Upper lobe of left lung (tissue), 6 donors: ENCODE data around the gene EMD. TPM values are rescaled to one million over a fixed set of nuclear protein-coding genes. Genes with fewer than 3 reads are reported as not detected.

ENCODE experiments used
- ATAC-seq, 2 donors: fragments of 200-7000 bp; cut with Tn5 transposase; one replicate each; pipeline ENCODE4 v1.9.1; 2022; ENCODE audit warnings: mild to moderate bottlenecking in 2 of 2, moderate library complexity in 2 of 2; ENCODE audit not compliant: low FRiP score in 2 of 2
- DNase-seq, 2 donors: peaks; one replicate each; pipeline ENCODE4 v3.0.0-alpha.2; 2019 to 2020
- H3K27ac ChIP-seq, 4 donors: fragments of 200-600 bp; sonication (generic); one replicate each; pipeline ENCODE4 v1.5.1; 2016 to 2019
- H3K27me3 ChIP-seq, 4 donors: fragments of 200-600 bp; sonication (generic); one replicate each; pipeline ENCODE4 v1.5.1; 2017 to 2019
- H3K36me3 ChIP-seq, 4 donors: fragments of 200-600 bp; sonication (generic); one replicate each; pipeline ENCODE4 v1.5.1; 2016 to 2019
- H3K4me1 ChIP-seq, 4 donors: fragments of 200-600 bp; sonication (generic); one replicate each; pipeline ENCODE4 v1.5.1; 2018 to 2019
- H3K4me3 ChIP-seq, 4 donors: fragments of 200-600 bp; sonication (generic); one replicate each; pipeline ENCODE4 v1.5.1; 2017 to 2019; ENCODE audit warnings: mild to moderate bottlenecking in 2 of 4, moderate library complexity in 1 of 4
- H3K9me3 ChIP-seq, 4 donors: fragments of 200-600 bp; sonication (generic); one replicate each; pipeline ENCODE4 v1.5.1; 2018 to 2019
- EP300 ChIP-seq, 4 donors: sonication (generic); formaldehyde crosslinking; IDR thresholded peaks; one replicate each; pipeline ENCODE4 v1.5.1; 2017; ENCODE audit warnings: antibody characterized with exemption in 4 of 4, control low read depth in 2 of 4
- POLR2A ChIP-seq, 4 donors: fragments of 450-650 bp; IDR thresholded peaks; one replicate each; pipeline ENCODE4 v1.5.1; 2016 to 2017; ENCODE audit warnings: antibody characterized with exemption in 4 of 4, mild to moderate bottlenecking in 2 of 4
- POLR2AphosphoS5 ChIP-seq, 2 donors: sonication (generic); formaldehyde crosslinking; IDR thresholded peaks; one replicate each; pipeline ENCODE4 v1.5.1; 2017; ENCODE audit warnings: antibody characterized with exemption in 2 of 2
- WGBS, 2 donors: methylation state at CpG; one replicate each; pipeline ENCODE4 v1.1.5; 2017 to 2018; 5-methylcytosine and 5-hydroxymethylcytosine counted together
- total RNA-seq, 6 donors: library from RNA; depleted of rRNA in 4 of 6; stranded (reverse); fragments of >200 nt in 4 of 6; gene quantifications; one replicate each; pipeline versions ENCODE4 v1.1.0 to v1.2.1, GENCODE V29; 2016 to 2021
- TF ChIP-seq, protein P1 (sequence below), 6 experiments: fragments of 450-650 bp in 4 of 6; fragments of 200-600 bp in 2 of 6; sonication (generic) in 2 of 6; IDR thresholded peaks; one replicate each; pipeline ENCODE4 v1.5.1; 2016 to 2019; ENCODE audit warnings: antibody characterized with exemption in 6 of 6
- donor health status: DM: no; HTN: no; CAD: no; lungs with moderate emphysema.
- donor health status: DM: no; HTN: yes; CAD: no; lungs with severe emphysema.

Gene EMD
- total RNA-seq: 10 to 100 TPM; 42.3 to 60.8 (median 53.6) TPM

DNA sequence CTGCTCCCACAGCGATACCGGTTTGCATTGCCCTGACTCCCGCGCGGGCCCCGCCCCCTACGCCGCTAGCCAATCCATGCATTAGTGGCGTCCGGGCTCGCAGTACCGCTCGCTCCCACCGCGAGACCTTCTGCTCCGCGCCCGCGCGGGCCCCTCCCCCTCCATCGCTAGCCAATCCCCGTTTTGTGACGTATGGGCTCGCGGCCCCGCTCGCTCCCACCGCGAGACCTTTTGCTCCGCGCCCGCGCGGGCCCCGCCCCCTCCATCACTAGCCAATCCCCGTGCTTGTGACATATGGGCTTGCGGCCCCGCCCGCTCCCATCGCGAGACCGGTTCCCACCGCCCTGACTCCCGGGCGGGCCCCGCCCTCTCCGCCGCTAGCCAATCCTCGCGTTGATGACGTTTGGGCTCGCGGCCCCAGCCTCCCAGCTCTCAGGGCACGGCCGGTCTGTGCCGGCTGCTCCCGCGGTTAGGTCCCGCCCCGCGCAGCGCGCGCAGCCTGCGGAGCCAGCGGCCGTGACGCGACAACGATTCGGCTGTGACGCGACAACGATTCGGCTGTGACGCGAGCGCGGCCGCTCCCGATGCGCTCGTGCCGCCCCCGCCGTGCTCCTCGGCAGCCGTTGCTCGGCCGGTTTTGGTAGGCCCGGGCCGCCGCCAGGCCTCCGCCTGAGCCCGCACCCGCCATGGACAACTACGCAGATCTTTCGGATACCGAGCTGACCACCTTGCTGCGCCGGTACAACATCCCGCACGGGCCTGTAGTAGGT is at the start of gene EMD:
Gene EMD, plus strand, starts transcription at position 497 of the 770 bp plus-strand sequence. Its CDS starts 190 bp downstream, at position 687.
- peak within 1 kb of the TSS; percentile 50 to 77 (median 69) for H3K4me3 ChIP-seq
- DNase-seq: peak; percentile 97 to 99
- peak within 1 kb of the TSS; percentile 97 to 98 (median 97) for H3K27ac ChIP-seq
- ATAC-seq: peak; percentile 94 to 96
- peaks cover 5 to 18% (median 13%) of the 10 kb centered on the region in 4 donors for H3K4me1 ChIP-seq
- peaks cover 0 to 13% (median 0%) of the 10 kb centered on the region in 4 donors for H3K9me3 ChIP-seq
- peaks cover 0 to 4% (median 0%) of the 10 kb centered on the region in 4 donors for H3K36me3 ChIP-seq
- peaks cover 0 to 5% (median 0%) of the 10 kb centered on the region in 4 donors for H3K27me3 ChIP-seq
- 0 to 55% methylated on average over 9 to 103 of the region's 103 CpGs for WGBS, 2 donors
- TF ChIP-seq POLR2A (IDR thresholded peaks at IDR 0.05): peak in 3 of 4 donors; percentile 67 to 92 (median 85)
- peak in 1 of 4 donors; percentile 23 for TF ChIP-seq EP300 (IDR thresholded peaks at IDR 0.05)
- TF ChIP-seq, protein P1, sequence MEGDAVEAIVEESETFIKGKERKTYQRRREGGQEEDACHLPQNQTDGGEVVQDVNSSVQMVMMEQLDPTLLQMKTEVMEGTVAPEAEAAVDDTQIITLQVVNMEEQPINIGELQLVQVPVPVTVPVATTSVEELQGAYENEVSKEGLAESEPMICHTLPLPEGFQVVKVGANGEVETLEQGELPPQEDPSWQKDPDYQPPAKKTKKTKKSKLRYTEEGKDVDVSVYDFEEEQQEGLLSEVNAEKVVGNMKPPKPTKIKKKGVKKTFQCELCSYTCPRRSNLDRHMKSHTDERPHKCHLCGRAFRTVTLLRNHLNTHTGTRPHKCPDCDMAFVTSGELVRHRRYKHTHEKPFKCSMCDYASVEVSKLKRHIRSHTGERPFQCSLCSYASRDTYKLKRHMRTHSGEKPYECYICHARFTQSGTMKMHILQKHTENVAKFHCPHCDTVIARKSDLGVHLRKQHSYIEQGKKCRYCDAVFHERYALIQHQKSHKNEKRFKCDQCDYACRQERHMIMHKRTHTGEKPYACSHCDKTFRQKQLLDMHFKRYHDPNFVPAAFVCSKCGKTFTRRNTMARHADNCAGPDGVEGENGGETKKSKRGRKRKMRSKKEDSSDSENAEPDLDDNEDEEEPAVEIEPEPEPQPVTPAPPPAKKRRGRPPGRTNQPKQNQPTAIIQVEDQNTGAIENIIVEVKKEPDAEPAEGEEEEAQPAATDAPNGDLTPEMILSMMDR (IDR thresholded peaks at IDR 0.05): peak in 4 of 6 experiments; percentile 21 to 50 (median 46)
- TF ChIP-seq POLR2AphosphoS5 (IDR thresholded peaks at IDR 0.05): peak; percentile 81 to 86

DNA sequence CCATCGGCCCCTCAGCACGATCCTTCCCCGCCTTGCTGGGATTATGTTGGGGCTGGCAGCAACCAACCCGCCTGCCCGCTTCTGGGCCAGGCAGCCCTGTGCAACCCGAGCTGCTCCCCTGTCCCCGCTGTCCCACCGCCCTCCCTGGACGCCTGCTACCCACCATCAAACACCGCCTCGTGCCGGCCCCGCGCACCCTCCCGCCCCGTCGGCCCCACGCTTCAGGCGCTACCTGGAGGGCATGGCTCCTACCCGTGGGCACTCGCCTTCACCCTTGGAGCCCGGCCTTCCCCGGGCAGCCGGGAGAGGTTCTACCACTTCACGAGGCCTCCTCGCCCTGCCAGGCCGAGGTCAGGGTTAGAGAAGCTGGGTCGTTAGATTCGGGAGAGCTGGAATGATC is 46.5 kb upstream of the EMD start:
- TF ChIP-seq, protein P1 (IDR thresholded peaks at IDR 0.05): no peak
- no peak for TF ChIP-seq POLR2AphosphoS5 (IDR thresholded peaks at IDR 0.05)
- no peak for TF ChIP-seq POLR2A (IDR thresholded peaks at IDR 0.05)
- TF ChIP-seq EP300 (IDR thresholded peaks at IDR 0.05): no peak

DNA sequence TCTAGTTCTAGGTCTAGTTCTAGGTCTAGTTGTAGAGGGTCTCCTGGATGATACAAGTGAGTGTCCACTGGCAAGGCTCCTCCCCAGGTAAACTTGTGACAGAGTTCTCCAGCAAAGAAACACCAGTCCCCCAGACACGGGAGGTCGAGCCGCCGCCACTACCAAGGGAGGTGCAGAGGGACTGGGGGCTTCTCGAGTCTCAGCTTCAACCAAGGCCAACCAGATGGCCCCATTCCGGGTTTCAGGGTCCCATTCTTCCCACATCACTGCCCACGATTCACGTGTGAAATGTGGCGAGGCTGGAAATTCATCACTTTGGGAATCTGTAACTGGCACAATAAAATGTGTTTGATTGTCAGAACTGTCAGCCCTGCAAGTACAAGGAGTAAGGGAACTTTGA is 46.0 kb upstream of the EMD start:
- Histone ChIP-seq H3K4me3 (no peak overlapping the region), H3K9me3 (no peaks in the 10 kb centered on the region), H3K4me1 (no peaks in the 10 kb centered on the region), H3K27me3 (no peaks in the 10 kb centered on the region), H3K27ac (no peak overlapping the region), H3K36me3 (no peaks in the 10 kb centered on the region)
- DNase-seq: no peak
- WGBS, 2 donors: 91% methylated on average over 9 of the region's 9 CpGs; no CpG with 5 or more reads in 1 of the 2 donors
- no peak for ATAC-seq
- TF ChIP-seq EP300 (IDR thresholded peaks at IDR 0.05) (no peak), POLR2AphosphoS5 (IDR thresholded peaks at IDR 0.05) (no peak), POLR2A (IDR thresholded peaks at IDR 0.05) (no peak)
- TF ChIP-seq, protein P1 (IDR thresholded peaks at IDR 0.05): no peak

More for the DNA sequence above, 46.5 kb upstream of the EMD start:
- H3K27me3 ChIP-seq: no peaks in the 10 kb centered on the region
- no peak overlapping the region for H3K4me3 ChIP-seq
- no peaks in the 10 kb centered on the region for H3K36me3 ChIP-seq
- peaks cover 0 to under 1% (median 0%) of the 10 kb centered on the region in 4 donors for H3K4me1 ChIP-seq
- 90 to 96% methylated on average over 22 to 26 of the region's 29 CpGs for WGBS, 2 donors
- ATAC-seq: no peak
- no peaks in the 10 kb centered on the region for H3K9me3 ChIP-seq
- DNase-seq: peak in 1 of 2 donors; percentile 68
- no peak overlapping the region for H3K27ac ChIP-seq

DNA sequence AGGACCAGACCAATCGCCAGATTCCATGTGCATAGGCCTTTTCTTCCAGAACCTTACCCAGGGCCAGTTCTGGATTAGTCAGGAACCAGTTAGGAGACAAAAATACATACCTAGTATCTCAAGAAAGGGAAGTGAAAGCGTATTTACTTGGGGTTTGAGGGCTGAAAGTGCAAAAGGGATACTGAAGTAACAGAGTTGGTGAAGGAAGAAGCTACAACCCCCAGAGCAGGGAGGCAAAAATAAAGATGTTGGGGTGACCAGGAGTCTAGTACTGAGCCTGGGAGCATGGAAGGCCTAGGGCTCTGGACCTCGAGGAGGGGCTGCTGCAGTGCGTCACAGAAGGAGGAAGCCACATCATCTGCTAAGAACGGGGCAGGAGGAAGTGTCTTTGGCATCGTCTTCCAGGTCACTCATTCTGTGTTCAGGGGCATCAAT is 45.2 kb upstream of the EMD start:
- H3K9me3 ChIP-seq: no peaks in the 10 kb centered on the region
- H3K4me1 ChIP-seq: no peaks in the 10 kb centered on the region
- H3K27me3 ChIP-seq: no peaks in the 10 kb centered on the region
- WGBS, 2 donors: 52 to 66% methylated on average over 4 to 6 of the region's 6 CpGs
- DNase-seq: no peak
- ATAC-seq: no peak
- H3K27ac ChIP-seq: no peak overlapping the region
- H3K4me3 ChIP-seq: no peak overlapping the region
- TF ChIP-seq POLR2A (IDR thresholded peaks at IDR 0.05): no peak
- no peak for TF ChIP-seq POLR2AphosphoS5 (IDR thresholded peaks at IDR 0.05)
- TF ChIP-seq, protein P1 (IDR thresholded peaks at IDR 0.05): no peak
- TF ChIP-seq EP300 (IDR thresholded peaks at IDR 0.05): no peak
- no peaks in the 10 kb centered on the region for H3K36me3 ChIP-seq
